SU-DHL-6 (cell line): ENCODE results near the gene CCSAP.
"Not testable (repeated sequence)": the region's sequence is repeated elsewhere in the genome, so short reads cannot be mapped to it uniquely, and the experiment has no call there.

Experiments used
- EZH2phosphoT487 ChIP-seq: fragments of 200-600 bp; sonication (generic), shearing (Covaris generic); conservative IDR thresholded peaks from 2 replicates; pipeline ENCODE4 v1.6.1; 2018; ENCODE audit warnings: mild to moderate bottlenecking, antibody characterized with exemption, low read length, moderate library complexity, mixed read lengths
- TF ChIP-seq, protein P1 (sequence below): fragments of 200-600 bp; sonication (generic); IDR thresholded peaks from one replicate; pipeline ENCODE4 v1.5.1; 2017; ENCODE audit warnings: antibody characterized with exemption, mild to moderate bottlenecking, low read length, moderate library complexity; ENCODE audit not compliant: insufficient read depth, poor library complexity, severe bottlenecking

GRCh38 chr1:229327765-229328164 is 15.1 kb downstream of the CCSAP start:
- TF ChIP-seq, protein P1, sequence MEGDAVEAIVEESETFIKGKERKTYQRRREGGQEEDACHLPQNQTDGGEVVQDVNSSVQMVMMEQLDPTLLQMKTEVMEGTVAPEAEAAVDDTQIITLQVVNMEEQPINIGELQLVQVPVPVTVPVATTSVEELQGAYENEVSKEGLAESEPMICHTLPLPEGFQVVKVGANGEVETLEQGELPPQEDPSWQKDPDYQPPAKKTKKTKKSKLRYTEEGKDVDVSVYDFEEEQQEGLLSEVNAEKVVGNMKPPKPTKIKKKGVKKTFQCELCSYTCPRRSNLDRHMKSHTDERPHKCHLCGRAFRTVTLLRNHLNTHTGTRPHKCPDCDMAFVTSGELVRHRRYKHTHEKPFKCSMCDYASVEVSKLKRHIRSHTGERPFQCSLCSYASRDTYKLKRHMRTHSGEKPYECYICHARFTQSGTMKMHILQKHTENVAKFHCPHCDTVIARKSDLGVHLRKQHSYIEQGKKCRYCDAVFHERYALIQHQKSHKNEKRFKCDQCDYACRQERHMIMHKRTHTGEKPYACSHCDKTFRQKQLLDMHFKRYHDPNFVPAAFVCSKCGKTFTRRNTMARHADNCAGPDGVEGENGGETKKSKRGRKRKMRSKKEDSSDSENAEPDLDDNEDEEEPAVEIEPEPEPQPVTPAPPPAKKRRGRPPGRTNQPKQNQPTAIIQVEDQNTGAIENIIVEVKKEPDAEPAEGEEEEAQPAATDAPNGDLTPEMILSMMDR, result not testable (repeated sequence)
- TF ChIP-seq EZH2phosphoT487, result not testable (repeated sequence)
